ENCODE measurements around the gene GEMIN2.

Gene GEMIN2

DNA sequence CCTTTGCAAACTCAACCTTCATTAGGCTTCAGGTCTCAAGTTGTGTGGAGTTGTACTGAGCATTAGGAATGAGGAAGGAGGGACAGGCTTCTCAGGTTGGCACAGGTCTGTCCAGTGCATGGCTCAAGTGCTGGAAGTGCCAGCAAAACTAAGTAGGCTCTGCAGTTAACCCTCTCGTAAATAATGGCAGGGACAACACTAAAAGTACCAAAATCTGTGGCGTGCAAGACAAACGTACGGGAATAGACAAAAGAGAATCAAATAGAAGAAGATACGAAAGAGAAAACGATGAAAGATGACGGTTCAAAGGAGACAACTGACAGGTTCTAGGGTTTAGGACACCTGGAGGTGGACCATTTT lies 55.4 kb downstream of the GEMIN2 start:
- Histone ChIP-seq H3K4me3 (ENCODE audit: insufficient read length, low read depth) (peak overlapping the region; percentile 79), H3K4me1 (ENCODE audit: insufficient read depth, insufficient read length) (no peaks in the 10 kb centered on the region), H3K27me3 (ENCODE audit: insufficient read depth, insufficient read length) (no peaks in the 10 kb centered on the region), H3K36me3 (ENCODE audit: insufficient read depth, insufficient read length, low read length) (peaks cover 9% of the 10 kb centered on the region), H3K9ac (ENCODE audit: insufficient read length, low read depth) (peak overlapping the region; percentile 81), H3K9me3 (ENCODE audit: insufficient read depth, low read length) (no peaks in the 10 kb centered on the region)
- TF ChIP-seq ZNF274 (IDR thresholded peaks at IDR 0.05; ENCODE audit: low read depth, low read length) (no peak), YY1 (IDR thresholded peaks at IDR 0.05; ENCODE audit: insufficient read depth, insufficient read length) (no peak), SUZ12 (IDR thresholded peaks at IDR 0.05; ENCODE audit: extremely low read depth, insufficient read depth, insufficient read length) (no peak)
- no peak for DNase-seq (ENCODE audit: low read depth, low spot score)

DNA sequence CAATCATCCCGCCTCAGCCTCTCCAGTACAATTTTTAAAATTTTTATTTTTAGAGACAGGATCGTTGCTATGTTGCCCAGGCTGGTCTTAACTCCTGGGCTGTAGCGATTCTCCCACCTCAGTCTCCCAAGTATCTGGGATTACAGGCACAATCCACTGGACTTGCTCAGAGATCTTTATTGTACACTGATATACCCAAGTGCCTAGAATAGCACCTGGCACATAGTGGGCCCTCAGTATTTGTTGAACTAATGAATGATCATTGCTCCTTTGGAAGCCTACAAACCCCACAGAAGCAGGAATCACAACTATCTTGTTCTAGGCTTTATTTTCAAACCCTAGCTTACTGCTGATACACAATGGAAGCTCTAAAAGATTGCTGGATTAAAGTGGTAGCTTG lies 59.1 kb downstream of the GEMIN2 start:
- Histone ChIP-seq H3K27me3 (ENCODE audit: insufficient read depth, insufficient read length) (no peaks in the 10 kb centered on the region), H3K9ac (ENCODE audit: insufficient read length, low read depth) (no peak overlapping the region), H3K36me3 (ENCODE audit: insufficient read depth, insufficient read length, low read length) (peaks cover 25% of the 10 kb centered on the region), H3K4me1 (ENCODE audit: insufficient read depth, insufficient read length) (peaks cover 2% of the 10 kb centered on the region), H3K4me3 (ENCODE audit: insufficient read length, low read depth) (no peak overlapping the region), H3K9me3 (ENCODE audit: insufficient read depth, low read length) (no peaks in the 10 kb centered on the region)
- DNase-seq (ENCODE audit: low read depth, low spot score), result no peak
- no peak for TF ChIP-seq SUZ12 (IDR thresholded peaks at IDR 0.05; ENCODE audit: extremely low read depth, insufficient read depth, insufficient read length)
- TF ChIP-seq ZNF274 (IDR thresholded peaks at IDR 0.05; ENCODE audit: low read depth, low read length), result no peak
- no peak for TF ChIP-seq YY1 (IDR thresholded peaks at IDR 0.05; ENCODE audit: insufficient read depth, insufficient read length)

DNA sequence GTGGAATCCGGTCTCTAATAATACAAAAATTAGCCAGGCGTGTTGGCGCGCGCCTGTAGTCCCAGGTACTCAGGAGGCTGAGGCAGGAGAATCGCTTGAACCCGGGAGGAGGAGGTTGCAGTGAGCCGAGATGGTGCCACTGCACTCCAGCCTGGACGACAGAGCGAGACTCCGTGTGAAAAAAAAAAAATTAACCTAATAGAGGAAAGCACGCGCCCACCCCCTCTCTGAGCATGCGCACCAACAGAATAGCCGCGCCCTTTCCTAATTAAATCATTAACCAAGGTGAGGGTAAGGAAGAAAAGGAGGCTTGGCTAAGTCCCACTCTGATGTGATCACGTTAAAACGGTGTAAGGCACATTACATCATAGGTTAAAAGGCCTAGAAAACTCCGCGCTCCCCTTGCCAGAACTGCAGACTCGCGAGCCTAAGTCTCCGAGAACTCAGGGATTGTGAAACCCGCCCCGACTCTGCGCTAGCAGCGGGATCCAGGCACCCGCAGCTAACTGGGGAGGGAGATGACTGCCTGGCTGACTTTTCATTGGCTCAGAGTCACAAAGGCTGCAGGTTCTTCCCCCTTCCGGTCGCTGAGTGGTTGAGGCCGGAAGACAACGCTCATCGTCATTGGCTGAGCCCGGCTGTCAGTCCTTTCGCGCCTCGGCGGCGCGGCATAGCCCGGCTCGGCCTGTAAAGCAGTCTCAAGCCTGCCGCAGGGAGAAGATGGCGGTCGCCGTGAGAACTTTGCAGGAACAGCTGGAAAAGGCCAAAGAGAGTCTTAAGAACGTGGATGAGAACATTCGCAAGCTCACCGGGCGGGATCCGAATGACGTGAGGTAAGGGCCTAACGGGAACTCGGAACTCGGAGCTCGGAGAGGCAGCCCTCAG lies 60.7 kb downstream of the GEMIN2 start, which contains the start of gene PNN:
TSS of gene PNN (plus strand) at position 695 of the 885 bp plus-strand sequence. CDS start at position 721, 26 bp downstream.
- peak within 1 kb of the TSS; percentile 99 for H3K9ac ChIP-seq (ENCODE audit: insufficient read length, low read depth)

DNA sequence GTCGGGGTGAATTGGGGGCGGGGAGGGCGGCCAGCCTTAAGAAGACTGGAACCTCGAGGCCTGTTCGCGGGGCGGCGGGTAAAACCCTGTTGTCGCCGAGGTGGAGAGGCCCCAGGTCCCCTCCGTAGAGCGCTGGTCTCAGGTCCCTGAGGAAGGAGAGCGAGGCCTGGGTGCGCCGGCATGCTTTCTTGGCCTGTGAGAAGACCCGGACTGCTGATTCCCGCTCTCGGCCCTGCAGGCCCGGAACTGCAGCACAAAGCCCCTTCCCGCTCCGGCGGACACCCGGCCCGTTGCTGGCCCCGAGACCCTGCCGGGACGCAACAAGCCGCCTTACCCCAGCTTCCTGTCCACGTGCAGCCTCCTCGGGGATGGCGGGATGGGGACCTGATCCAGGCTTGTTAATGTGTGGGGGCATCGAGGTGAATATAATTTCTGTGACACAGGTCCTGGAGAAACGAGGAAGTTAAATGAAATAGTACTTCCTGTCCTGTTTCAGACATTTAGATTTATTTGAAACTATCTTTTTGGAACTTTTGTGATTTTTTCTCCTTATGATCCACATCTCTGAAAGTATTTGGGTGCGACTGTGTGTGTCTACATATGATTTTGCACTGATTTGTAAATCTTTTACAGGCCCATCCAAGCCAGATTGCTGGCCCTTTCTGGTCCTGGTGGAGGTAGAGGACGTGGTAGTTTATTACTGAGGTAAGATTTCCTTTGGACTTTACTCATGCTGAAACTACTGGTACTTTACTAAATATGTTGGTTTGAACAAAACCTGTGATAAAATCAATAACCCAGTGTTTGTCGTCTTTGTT lies 61.5 kb downstream of the GEMIN2 start:
- no peak for DNase-seq (ENCODE audit: low read depth, low spot score)
- TF ChIP-seq SUZ12 (IDR thresholded peaks at IDR 0.05; ENCODE audit: extremely low read depth, insufficient read depth, insufficient read length), result no peak
- TF ChIP-seq ZNF274 (IDR thresholded peaks at IDR 0.05; ENCODE audit: low read depth, low read length), result no peak
- no peak for TF ChIP-seq YY1 (IDR thresholded peaks at IDR 0.05; ENCODE audit: insufficient read depth, insufficient read length)

More for the DNA sequence above, 60.7 kb downstream of the GEMIN2 start, which contains the start of gene PNN:
- H3K36me3 ChIP-seq (ENCODE audit: insufficient read depth, insufficient read length, low read length), result peaks cover 40% of the 10 kb centered on the region
- no peaks in the 10 kb centered on the region for H3K9me3 ChIP-seq (ENCODE audit: insufficient read depth, low read length)
- H3K27me3 ChIP-seq (ENCODE audit: insufficient read depth, insufficient read length), result no peaks in the 10 kb centered on the region
- DNase-seq (ENCODE audit: low read depth, low spot score), result peak; percentile 96
- H3K4me3 ChIP-seq (ENCODE audit: insufficient read length, low read depth), result peak within 1 kb of the TSS; percentile 94
- H3K4me1 ChIP-seq (ENCODE audit: insufficient read depth, insufficient read length), result peaks cover 2% of the 10 kb centered on the region
- TF ChIP-seq YY1 (IDR thresholded peaks at IDR 0.05; ENCODE audit: insufficient read depth, insufficient read length) (no peak), SUZ12 (IDR thresholded peaks at IDR 0.05; ENCODE audit: extremely low read depth, insufficient read depth, insufficient read length) (no peak), ZNF274 (IDR thresholded peaks at IDR 0.05; ENCODE audit: low read depth, low read length) (no peak)

DNA sequence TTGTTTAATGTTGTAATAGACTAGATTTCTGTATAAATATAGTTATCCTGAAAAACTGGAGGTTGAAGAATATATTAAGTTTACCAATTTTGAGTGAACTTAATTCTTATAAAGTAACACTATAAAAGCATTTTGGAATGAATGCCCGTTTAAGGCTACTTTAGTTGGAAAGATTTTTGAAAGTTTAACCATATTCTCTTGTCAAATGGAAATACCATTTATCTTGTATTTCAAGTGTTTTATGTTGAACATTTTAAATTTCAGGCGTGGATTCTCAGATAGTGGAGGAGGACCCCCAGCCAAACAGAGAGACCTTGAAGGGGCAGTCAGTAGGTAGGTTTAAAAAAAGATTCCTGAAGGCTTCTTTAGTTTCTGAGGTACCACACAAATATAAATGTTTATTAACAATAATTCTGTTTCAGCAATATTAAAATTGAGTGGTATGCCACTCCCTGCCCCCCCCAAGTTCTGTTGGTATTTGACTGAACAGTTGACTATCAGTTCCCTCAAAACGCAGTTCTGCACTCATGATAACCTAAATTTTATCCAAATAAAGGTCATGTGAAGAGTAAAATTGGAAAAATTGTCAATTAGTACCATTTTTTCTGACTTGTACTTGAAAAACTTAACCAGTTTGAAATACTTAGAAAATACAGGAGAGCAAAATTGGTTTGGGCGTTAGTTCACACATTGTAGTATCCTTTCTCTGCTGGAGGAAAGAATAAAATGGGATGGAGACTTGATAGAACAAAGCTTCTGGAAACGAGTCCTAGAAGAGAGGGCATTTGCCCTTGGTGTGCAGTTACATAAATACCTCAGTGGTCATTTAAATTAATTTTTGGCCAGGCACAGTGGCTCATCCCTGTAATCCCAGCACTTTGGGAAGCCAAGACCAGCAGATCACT lies 62.4 kb downstream of the GEMIN2 start:
- TF ChIP-seq YY1 (IDR thresholded peaks at IDR 0.05; ENCODE audit: insufficient read depth, insufficient read length) (no peak), SUZ12 (IDR thresholded peaks at IDR 0.05; ENCODE audit: extremely low read depth, insufficient read depth, insufficient read length) (no peak), ZNF274 (IDR thresholded peaks at IDR 0.05; ENCODE audit: low read depth, low read length) (no peak)
- Histone ChIP-seq H3K9ac (ENCODE audit: insufficient read length, low read depth) (peak overlapping the region; percentile 99), H3K27me3 (ENCODE audit: insufficient read depth, insufficient read length) (no peaks in the 10 kb centered on the region), H3K36me3 (ENCODE audit: insufficient read depth, insufficient read length, low read length) (peaks cover 57% of the 10 kb centered on the region), H3K9me3 (ENCODE audit: insufficient read depth, low read length) (no peaks in the 10 kb centered on the region), H3K4me1 (ENCODE audit: insufficient read depth, insufficient read length) (peaks cover 2% of the 10 kb centered on the region), H3K4me3 (ENCODE audit: insufficient read length, low read depth) (peak overlapping the region; percentile 94)
- DNase-seq (ENCODE audit: low read depth, low spot score), result no peak

More for the DNA sequence above, 61.5 kb downstream of the GEMIN2 start:
- H3K27me3 ChIP-seq (ENCODE audit: insufficient read depth, insufficient read length), result no peaks in the 10 kb centered on the region
- H3K4me3 ChIP-seq (ENCODE audit: insufficient read length, low read depth), result peak overlapping the region; percentile 94
- H3K9me3 ChIP-seq (ENCODE audit: insufficient read depth, low read length), result no peaks in the 10 kb centered on the region
- H3K36me3 ChIP-seq (ENCODE audit: insufficient read depth, insufficient read length, low read length), result peaks cover 48% of the 10 kb centered on the region
- H3K9ac ChIP-seq (ENCODE audit: insufficient read length, low read depth), result peak overlapping the region; percentile 99
- peaks cover 2% of the 10 kb centered on the region for H3K4me1 ChIP-seq (ENCODE audit: insufficient read depth, insufficient read length)

DNA sequence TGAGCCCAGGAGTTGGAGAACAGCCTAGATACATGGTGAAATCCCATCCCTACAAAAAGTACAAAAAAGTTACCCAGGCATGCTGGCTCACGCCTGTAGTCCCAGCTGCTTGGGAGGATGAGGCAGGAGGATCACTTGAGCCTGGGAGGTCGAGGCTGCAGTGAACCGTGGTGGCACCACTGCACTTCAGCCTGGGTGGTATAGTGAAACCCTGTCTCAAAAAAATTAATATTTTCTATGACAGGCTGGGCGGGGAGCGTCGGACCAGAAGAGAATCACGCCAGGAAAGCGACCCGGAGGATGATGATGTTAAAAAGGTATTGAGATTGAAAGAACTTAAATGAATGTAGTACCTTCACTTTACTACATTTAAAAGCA lies 63.0 kb downstream of the GEMIN2 start:
- no peaks in the 10 kb centered on the region for H3K9me3 ChIP-seq (ENCODE audit: insufficient read depth, low read length)
- DNase-seq (ENCODE audit: low read depth, low spot score), result no peak
- H3K27me3 ChIP-seq (ENCODE audit: insufficient read depth, insufficient read length), result no peaks in the 10 kb centered on the region
- TF ChIP-seq ZNF274 (IDR thresholded peaks at IDR 0.05; ENCODE audit: low read depth, low read length) (no peak), YY1 (IDR thresholded peaks at IDR 0.05; ENCODE audit: insufficient read depth, insufficient read length) (no peak), SUZ12 (IDR thresholded peaks at IDR 0.05; ENCODE audit: extremely low read depth, insufficient read depth, insufficient read length) (no peak)
- peaks cover 62% of the 10 kb centered on the region for H3K36me3 ChIP-seq (ENCODE audit: insufficient read depth, insufficient read length, low read length)
- H3K9ac ChIP-seq (ENCODE audit: insufficient read length, low read depth), result no peak overlapping the region
- H3K4me3 ChIP-seq (ENCODE audit: insufficient read length, low read depth), result no peak overlapping the region
- H3K4me1 ChIP-seq (ENCODE audit: insufficient read depth, insufficient read length), result peaks cover 2% of the 10 kb centered on the region
